ENCODE measurements around the gene CMTM8. TPM values are rescaled to one million over a fixed set of nuclear protein-coding genes. Genes with fewer than 3 reads are reported as not detected.
A peak's percentile ranks its signal among the peaks of the same experiment; 100 is the strongest.

CMTM8 gene
- total and polyA plus RNA-seq, 4 donors, result 15.2 to 24.5 (median 16.8) TPM

DNA sequence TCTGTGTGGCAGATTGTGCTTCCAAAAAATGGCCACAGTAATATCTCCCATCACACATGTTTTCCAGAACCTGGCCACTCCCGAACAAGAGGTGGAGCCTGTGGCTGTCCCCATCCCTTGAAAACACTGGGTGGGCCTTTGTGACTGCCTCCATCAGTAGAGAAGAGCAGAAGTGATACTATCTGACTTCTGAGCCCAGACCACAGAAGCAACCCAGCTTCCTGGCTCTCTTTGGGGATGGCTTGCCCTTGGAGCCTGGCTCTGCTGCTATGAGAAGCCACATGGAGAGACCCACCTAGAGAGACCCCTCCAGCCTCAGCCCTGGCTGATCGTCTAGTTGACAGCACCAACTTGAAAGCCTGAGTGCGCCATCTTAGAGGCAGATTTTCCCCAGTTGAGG is 39.8 kb upstream of the CMTM8 start:
- 90 to 97% methylated on average over 3 of the region's 3 CpGs for WGBS, 2 donors
- Histone ChIP-seq H3K36me3 (ENCODE audit: control insufficient read depth in 4 of 4, insufficient read depth in 4 of 4, low read length in 4 of 4) (no peaks in the 10 kb centered on the region), H3K4me3 (no peak overlapping the region), H3K9me3 (ENCODE audit: control insufficient read depth in 4 of 4, insufficient read depth in 3 of 4, low read length in 3 of 4) (no peaks in the 10 kb centered on the region), H3K27me3 (ENCODE audit: control insufficient read depth in 3 of 3, insufficient read depth in 3 of 3, low read length in 2 of 3) (no peaks in the 10 kb centered on the region), H3K9ac (ENCODE audit: insufficient read depth in 1 of 2, low read length in 2 of 2) (no peak overlapping the region), H3K27ac (ENCODE audit: low read depth in 1 of 2, low read length in 1 of 2) (no peak overlapping the region), H3K4me1 (ENCODE audit: control insufficient read depth in 5 of 5, insufficient read depth in 5 of 5, low read length in 5 of 5) (peaks cover 0 to 9% (median 0%) of the 10 kb centered on the region in 5 donors)
- TF ChIP-seq, protein P1, sequence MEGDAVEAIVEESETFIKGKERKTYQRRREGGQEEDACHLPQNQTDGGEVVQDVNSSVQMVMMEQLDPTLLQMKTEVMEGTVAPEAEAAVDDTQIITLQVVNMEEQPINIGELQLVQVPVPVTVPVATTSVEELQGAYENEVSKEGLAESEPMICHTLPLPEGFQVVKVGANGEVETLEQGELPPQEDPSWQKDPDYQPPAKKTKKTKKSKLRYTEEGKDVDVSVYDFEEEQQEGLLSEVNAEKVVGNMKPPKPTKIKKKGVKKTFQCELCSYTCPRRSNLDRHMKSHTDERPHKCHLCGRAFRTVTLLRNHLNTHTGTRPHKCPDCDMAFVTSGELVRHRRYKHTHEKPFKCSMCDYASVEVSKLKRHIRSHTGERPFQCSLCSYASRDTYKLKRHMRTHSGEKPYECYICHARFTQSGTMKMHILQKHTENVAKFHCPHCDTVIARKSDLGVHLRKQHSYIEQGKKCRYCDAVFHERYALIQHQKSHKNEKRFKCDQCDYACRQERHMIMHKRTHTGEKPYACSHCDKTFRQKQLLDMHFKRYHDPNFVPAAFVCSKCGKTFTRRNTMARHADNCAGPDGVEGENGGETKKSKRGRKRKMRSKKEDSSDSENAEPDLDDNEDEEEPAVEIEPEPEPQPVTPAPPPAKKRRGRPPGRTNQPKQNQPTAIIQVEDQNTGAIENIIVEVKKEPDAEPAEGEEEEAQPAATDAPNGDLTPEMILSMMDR (IDR thresholded peaks at IDR 0.05; ENCODE audit: control extremely low read depth, extremely low read depth), result no peak
- ATAC-seq (ENCODE audit: insufficient read depth, low FRiP score), result no peak
- no peak for DNase-seq

DNA sequence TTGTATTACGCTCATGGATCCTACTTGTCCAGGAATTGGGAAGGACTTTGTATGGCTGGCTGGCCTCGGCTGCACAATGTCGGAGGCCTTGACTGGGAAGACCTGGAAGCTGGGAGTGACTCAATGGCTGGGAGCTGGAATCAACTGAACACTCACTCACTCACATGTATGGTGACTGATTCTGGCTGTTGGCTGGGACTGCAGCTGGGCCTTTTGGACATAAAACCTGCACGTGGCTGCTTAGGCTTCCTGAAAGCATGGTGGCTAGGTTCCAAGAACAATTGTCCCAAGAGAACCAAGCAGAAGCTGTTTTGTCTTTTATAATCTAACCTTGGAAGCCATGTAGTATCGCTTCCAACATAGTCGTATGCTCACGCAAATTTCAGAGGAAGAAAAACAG is 38.0 kb upstream of the CMTM8 start:
- Histone ChIP-seq H3K9ac (ENCODE audit: insufficient read depth in 1 of 2, low read length in 2 of 2) (no peak overlapping the region), H3K27me3 (ENCODE audit: control insufficient read depth in 3 of 3, insufficient read depth in 3 of 3, low read length in 2 of 3) (no peaks in the 10 kb centered on the region), H3K4me1 (ENCODE audit: control insufficient read depth in 5 of 5, insufficient read depth in 5 of 5, low read length in 5 of 5) (peaks cover 0 to 9% (median 0%) of the 10 kb centered on the region in 5 donors), H3K27ac (ENCODE audit: low read depth in 1 of 2, low read length in 1 of 2) (peak overlapping the region; percentile 36 to 46), H3K4me3 (no peak overlapping the region), H3K36me3 (ENCODE audit: control insufficient read depth in 4 of 4, insufficient read depth in 4 of 4, low read length in 4 of 4) (no peaks in the 10 kb centered on the region), H3K9me3 (ENCODE audit: control insufficient read depth in 4 of 4, insufficient read depth in 3 of 4, low read length in 3 of 4) (no peaks in the 10 kb centered on the region)
- TF ChIP-seq, protein P1 (IDR thresholded peaks at IDR 0.05; ENCODE audit: control extremely low read depth, extremely low read depth), result no peak
- ATAC-seq (ENCODE audit: insufficient read depth, low FRiP score), result peak; percentile 19
- 76 to 85% methylated on average over 7 of the region's 7 CpGs for WGBS, 2 donors
- DNase-seq, result peak in 2 of 3 donors; percentile 13 to 47

DNA sequence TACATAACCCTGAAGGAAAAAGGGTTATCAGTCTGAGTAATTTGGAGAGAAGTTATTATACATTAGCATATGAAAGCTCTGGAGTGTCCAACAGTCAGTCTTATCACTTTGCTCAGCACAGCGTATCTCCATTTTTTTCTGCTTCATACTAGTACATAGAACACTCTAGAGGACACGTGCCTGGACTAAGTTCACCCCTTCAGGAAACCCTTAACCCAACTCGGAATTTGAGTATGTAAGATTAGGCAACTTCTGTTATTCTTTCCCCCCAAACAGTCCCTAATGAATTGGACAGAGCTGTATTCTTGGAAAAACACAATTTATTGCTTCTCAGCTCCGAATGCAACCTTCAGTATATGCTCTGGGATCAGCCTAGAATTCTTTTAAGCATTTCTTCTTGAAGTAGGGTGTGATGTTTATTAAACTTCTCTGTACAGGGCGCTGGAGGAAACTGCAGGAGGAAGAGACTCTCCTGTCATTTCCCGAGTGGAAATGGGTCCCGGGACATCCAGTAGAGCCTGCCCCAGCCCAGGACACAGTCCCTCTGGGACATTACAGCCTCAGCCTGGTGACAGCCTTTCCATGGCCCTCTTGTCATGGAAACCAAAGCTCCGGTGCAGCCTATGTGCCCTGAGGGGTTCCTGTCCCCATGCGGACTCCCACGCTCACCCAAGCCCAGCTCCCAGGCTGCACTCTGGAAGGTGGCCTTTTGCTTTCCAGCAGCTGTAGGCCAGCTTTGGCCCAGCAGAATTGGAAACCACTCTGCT is 37.3 kb upstream of the CMTM8 start:
- 45 to 63% methylated on average over 10 of the region's 10 CpGs for WGBS, 2 donors
- no peak overlapping the region for H3K9ac ChIP-seq (ENCODE audit: insufficient read depth in 1 of 2, low read length in 2 of 2)
- H3K27ac ChIP-seq (ENCODE audit: low read depth in 1 of 2, low read length in 1 of 2), result peak overlapping the region; percentile 29 to 76
- H3K4me1 ChIP-seq (ENCODE audit: control insufficient read depth in 5 of 5, insufficient read depth in 5 of 5, low read length in 5 of 5), result peaks cover 0 to 9% (median 0%) of the 10 kb centered on the region in 5 donors
- H3K9me3 ChIP-seq (ENCODE audit: control insufficient read depth in 4 of 4, insufficient read depth in 3 of 4, low read length in 3 of 4), result no peaks in the 10 kb centered on the region
- H3K4me3 ChIP-seq, result no peak overlapping the region
- no peaks in the 10 kb centered on the region for H3K27me3 ChIP-seq (ENCODE audit: control insufficient read depth in 3 of 3, insufficient read depth in 3 of 3, low read length in 2 of 3)
- TF ChIP-seq, protein P1 (IDR thresholded peaks at IDR 0.05; ENCODE audit: control extremely low read depth, extremely low read depth), result no peak
- DNase-seq (peak in 1 of 3 donors; percentile 16), ATAC-seq (ENCODE audit: insufficient read depth, low FRiP score) (no peak)
- H3K36me3 ChIP-seq (ENCODE audit: control insufficient read depth in 4 of 4, insufficient read depth in 4 of 4, low read length in 4 of 4), result no peaks in the 10 kb centered on the region

Measured in lung (tissue), 12 donors.